A549 (cell line): ENCODE measurements around the gene PAPPA2. TPM values are rescaled to one million over a fixed set of nuclear protein-coding genes. Genes with fewer than 3 reads are reported as not detected.

Experiments
- ATAC-seq, 2 experiments: fragments of 200-7000 bp in 1 of 2; fragments of >200 bp in 1 of 2; cut with Nextera tagmentation in 1 of 2; cut with Tn5 transposase in 1 of 2; 3 replicates each; pipeline versions ENCODE4 v1.8.0 to v1.9.1; 2018 to 2020; ENCODE audit warnings: mild to moderate bottlenecking in 1 of 2, moderate library complexity in 1 of 2
- CTCF ChIA-PET: fragments of 300-600 bp; sonication (Branson Sonifier 250); formaldehyde crosslinking; extraction: SDS; loops from one replicate; lab custom pipeline; 2021; ENCODE audit warnings: antibody characterized with exemption, inconsistent platforms; lab: Yijun Ruan, JAX
- POLR2A ChIA-PET: fragments of 350-600 bp; formaldehyde crosslinking; extraction: SDS; loops from one replicate; lab custom pipeline; 2021; ENCODE audit warnings: antibody characterized with exemption, inconsistent platforms; lab: Yijun Ruan, JAX
- DNase-seq, 2 experiments: peaks; one replicate each; pipeline versions ENCODE4 v3.0.0 to v3.0.0-alpha.2; 2011 to 2016; ENCODE audit warnings: low read depth in 1 of 2, low spot score in 1 of 2
- FAIRE-seq: peaks from 2 replicates; lab custom pipeline; 2011; peaks lifted over from hg19 to GRCh38; lab: Jason Lieb, UNC
- H3K27ac ChIP-seq, 2 experiments: fragments of >200 bp; sonication (Bioruptor Twin); formaldehyde crosslinking; 3 replicates each; pipeline ENCODE4 v1.5.1; 2016 to 2017
- H3K4me1 ChIP-seq: fragments of >200 bp; sonication (Bioruptor Twin); formaldehyde crosslinking; 3 replicates; pipeline ENCODE4 v1.6.1; 2016
- H3K4me2 ChIP-seq: fragments of >200 bp; sonication (Bioruptor Twin); formaldehyde crosslinking; 3 replicates; pipeline ENCODE4 v1.6.1; 2016
- H3K4me3 ChIP-seq: fragments of >200 bp; sonication (Bioruptor Twin); formaldehyde crosslinking; 3 replicates; pipeline ENCODE4 v1.5.1; 2016
- H3K9me3 ChIP-seq: fragments of >200 bp; sonication (Bioruptor Twin); formaldehyde crosslinking; 3 replicates; pipeline ENCODE4 v1.6.1; 2016
- BCL3 ChIP-seq: fragments of >200 bp; sonication (Bioruptor Twin); formaldehyde crosslinking; IDR thresholded peaks from 3 replicates; pipeline ENCODE4 v1.6.1; 2016
- CBX2 ChIP-seq: fragments of 200-600 bp; sonication (generic); IDR thresholded peaks from 2 replicates; pipeline ENCODE4 v1.6.1; 2016; ENCODE audit warnings: low read depth, mild to moderate bottlenecking, borderline replicate concordance
- CEBPB ChIP-seq, 2 experiments: fragments of >200 bp in 1 of 2; sonication (Bioruptor Twin) in 1 of 2; formaldehyde crosslinking in 1 of 2; IDR thresholded peaks; 2 replicates each; pipeline ENCODE4 v1.6.1; 2012 to 2016
- CHD2 ChIP-seq: fragments of 150-350 bp; IDR thresholded peaks from 2 replicates; pipeline ENCODE4 v1.6.1; 2014; ENCODE audit warnings: low read length; ENCODE audit not compliant: partially characterized antibody
- E2F6 ChIP-seq: IDR thresholded peaks from 2 replicates; pipeline ENCODE4 v1.6.1; 2012; ENCODE audit warnings: low read depth, borderline replicate concordance
- EHF ChIP-seq: fragments of 250-450 bp; sonication (Bioruptor Pico); IDR thresholded peaks from 2 replicates; pipeline ENCODE4 v1.5.0; 2020; ENCODE audit warnings: mild to moderate bottlenecking
- GATA3 ChIP-seq: IDR thresholded peaks from 2 replicates; pipeline ENCODE4 v1.6.1; 2012; ENCODE audit warnings: borderline replicate concordance
- HDAC2 ChIP-seq: fragments of 200-600 bp; sonication (generic); IDR thresholded peaks from 2 replicates; pipeline ENCODE4 v1.6.1; 2016
- HOXB13 ChIP-seq: fragments of 250-450 bp; sonication (Bioruptor Pico); IDR thresholded peaks from 2 replicates; pipeline ENCODE4 v1.5.0; 2020; ENCODE audit warnings: low read depth, mild to moderate bottlenecking, moderate library complexity
- JUN ChIP-seq, 2 experiments: fragments of >200 bp; sonication (Bioruptor Twin); formaldehyde crosslinking; IDR thresholded peaks; 2 replicates in 1 of 2; 3 replicates in 1 of 2; pipeline ENCODE4 v1.6.1; 2016 to 2017
- JUNB ChIP-seq: fragments of >200 bp; sonication (Bioruptor Twin); formaldehyde crosslinking; IDR thresholded peaks from 2 replicates; pipeline ENCODE4 v1.6.1; 2016
- MAZ ChIP-seq: fragments of 150-350 bp; IDR thresholded peaks from 2 replicates; pipeline ENCODE4 v1.6.1; 2014; ENCODE audit warnings: antibody characterized with exemption, low read depth, low read length, borderline replicate concordance
- MYC ChIP-seq: IDR thresholded peaks from 2 replicates; pipeline ENCODE4 v1.6.1; 2012; ENCODE audit warnings: mild to moderate bottlenecking, inconsistent platforms, low read length, improper control_type of control experiment, borderline replicate concordance
- NPAS2 ChIP-seq: fragments of 250-450 bp; sonication (Bioruptor Pico); IDR thresholded peaks from 2 replicates; pipeline ENCODE4 v1.8.0; 2022; ENCODE audit warnings: mild to moderate bottlenecking, moderate library complexity, borderline replicate concordance
- PBX3 ChIP-seq: IDR thresholded peaks from 2 replicates; pipeline ENCODE4 v1.6.1; 2012
- RAD21 ChIP-seq, 2 experiments: fragments of >200 bp in 1 of 2; sonication (Bioruptor Twin) in 1 of 2; formaldehyde crosslinking in 1 of 2; IDR thresholded peaks in 1 of 2; conservative IDR thresholded peaks in 1 of 2; 2 replicates in 1 of 2; 3 replicates in 1 of 2; pipeline ENCODE4 v1.6.1; 2012 to 2018; ENCODE audit warnings: inconsistent platforms in 1 of 2
- RFX5 ChIP-seq: fragments of 450-650 bp; IDR thresholded peaks from 2 replicates; pipeline ENCODE4 v1.7.1; 2014; ENCODE audit warnings: antibody characterized with exemption, mild to moderate bottlenecking, moderate library complexity
- SMC3 ChIP-seq: fragments of >200 bp; sonication (Bioruptor Twin); formaldehyde crosslinking; IDR thresholded peaks from 3 replicates; pipeline ENCODE4 v1.6.1; 2018; ENCODE audit warnings: inconsistent platforms
- TFCP2L1 ChIP-seq: fragments of 250-450 bp; sonication (Bioruptor Pico); IDR thresholded peaks from 2 replicates; pipeline ENCODE4 v1.5.0; 2021; ENCODE audit warnings: mild to moderate bottlenecking
- TP53 ChIP-seq: fragments of 250-450 bp; sonication (Bioruptor Pico); IDR thresholded peaks from 2 replicates; pipeline ENCODE4 v1.5.0; 2021; ENCODE audit warnings: mild to moderate bottlenecking, moderate library complexity
- ZFP36 ChIP-seq: fragments of 450-650 bp; IDR thresholded peaks from 2 replicates; pipeline ENCODE4 v1.6.1; 2014; ENCODE audit warnings: borderline replicate concordance; ENCODE audit not compliant: partially characterized antibody
- ZSCAN20 ChIP-seq: fragments of 250-450 bp; sonication (Bioruptor Pico); IDR thresholded peaks from 2 replicates; pipeline ENCODE4 v1.8.0; 2022; ENCODE audit warnings: mild to moderate bottlenecking, moderate library complexity
- WGBS: methylation state at CpG from one replicate; pipeline ENCODE4 v1.1.6; 2017; ENCODE audit errors: missing lambda C conversion rate; 5-methylcytosine and 5-hydroxymethylcytosine counted together
- polyA plus RNA-seq, 4 experiments: library from polyadenylated mRNA; depleted of rRNA in 3 of 4; stranded (reverse); fragments of >200 nt; fragmentation: RNase III in 1 of 4; extraction: RNeasy Plus Mini Kit Qiagen cat#74134 plus additional on column Dnase treatment in 1 of 4; gene quantifications; 2 replicates in 3 of 4; 3 replicates in 1 of 4; pipeline ENCODE4 v1.2.3, GENCODE V29; 2011 to 2017

PAPPA2 gene
- polyA plus RNA-seq, 2 of the 4 experiments (the other 2 are of a cell fraction): 0.03 to 0.72 TPM

GRCh38 chr1:176783309-176783708, 320.3 kb downstream of the PAPPA2 start (continued):
- TF ChIP-seq SMC3 (no peak), MAZ (no peak), CHD2 (no peak), HDAC2 (no peak), HOXB13 (no peak), CBX2 (no peak), E2F6 (no peak), TP53 (CRISPR knock-in tag) (no peak), PBX3 (no peak)

- CTCF ChIA-PET: no interaction called here
- FAIRE-seq (no peak), ATAC-seq (no peak), DNase-seq (no peak)
- WGBS: 40% methylated on average over 6 of the region's 6 CpGs
- H3K9me3 ChIP-seq: no peaks in the 10 kb centered on the region
- H3K4me1 ChIP-seq: no peaks in the 10 kb centered on the region
- H3K4me2 ChIP-seq: no peak overlapping the region
- no peak for TF ChIP-seq JUN (IDR thresholded peaks at IDR 0.05)
- no peak overlapping the region for H3K27ac ChIP-seq
- H3K4me3 ChIP-seq: no peak overlapping the region
- POLR2A ChIA-PET: no interaction called here
These were observed 322.1 kb downstream of the PAPPA2 start for GRCh38 chr1:176785056-176785455.

- 0% methylated on average over 5 of the region's 5 CpGs for WGBS
- no peak for TF ChIP-seq MYC
- TF ChIP-seq BCL3: no peak
- no peak for TF ChIP-seq CEBPB (IDR thresholded peaks at IDR 0.05)
- TF ChIP-seq ZSCAN20 (CRISPR knock-in tag): no peak
- TF ChIP-seq NPAS2 (CRISPR knock-in tag): no peak
- TF ChIP-seq JUNB: no peak
- TF ChIP-seq JUN (IDR thresholded peaks at IDR 0.05): no peak
- TF ChIP-seq SMC3: no peak
- H3K4me3 ChIP-seq: no peak overlapping the region
- no peak overlapping the region for H3K27ac ChIP-seq
- POLR2A ChIA-PET: no interaction called here
- no peak for DNase-seq
- H3K9me3 ChIP-seq: no peaks in the 10 kb centered on the region
- H3K4me2 ChIP-seq: no peak overlapping the region
- CTCF ChIA-PET: no interaction called here
- ATAC-seq: peak in 1 of 2 experiments; percentile 24; a peak in 1 of 6 replicates
- FAIRE-seq: no peak
- no peaks in the 10 kb centered on the region for H3K4me1 ChIP-seq
These were observed 322.8 kb downstream of the PAPPA2 start for GRCh38 chr1:176785791-176786190.

GRCh38 chr1:176786274-176786673, 323.3 kb downstream of the PAPPA2 start:
- WGBS: 14% methylated on average over 4 of the region's 4 CpGs
- Histone ChIP-seq H3K4me1 (no peaks in the 10 kb centered on the region), H3K27ac (no peak overlapping the region), H3K9me3 (no peaks in the 10 kb centered on the region), H3K4me2 (no peak overlapping the region), H3K4me3 (no peak overlapping the region)
- FAIRE-seq (no peak), DNase-seq (no peak), ATAC-seq (no peak)
- ChIA-PET CTCF (no interaction called here), POLR2A (no interaction called here)
- no peak for TF ChIP-seq EHF (CRISPR knock-in tag)
- no peak for TF ChIP-seq HDAC2
- TF ChIP-seq TFCP2L1: no peak
- TF ChIP-seq CHD2: no peak
- TF ChIP-seq TP53 (CRISPR knock-in tag): no peak
- no peak for TF ChIP-seq RAD21 (conservative IDR thresholded peaks at IDR 0.05 in 1 of 2, IDR thresholded peaks at IDR 0.05 in 1 of 2)
- TF ChIP-seq RFX5: no peak
- no peak for TF ChIP-seq JUN (IDR thresholded peaks at IDR 0.05)
- TF ChIP-seq ZFP36: no peak
- TF ChIP-seq GATA3: no peak
- no peak for TF ChIP-seq JUNB
